ENCODE results near the gene A2M. TPM values are rescaled to one million over a fixed set of nuclear protein-coding genes. Genes with fewer than 3 reads are reported as not detected.

The A2M gene
- total and polyA plus RNA-seq, 2 of the 13 experiments (the other 11 are each of a cell fraction or from before 2014, with no cell fraction given): 2,807 to 6,551 TPM

GRCh38 chr12:9133216-9133916, 17.6 kb upstream of the A2M start:
- peak overlapping the region; percentile 96 for H3K27ac ChIP-seq (ENCODE audit: extremely low read length, insufficient read depth, low read length)
- no peaks in the 10 kb centered on the region for H3K27me3 ChIP-seq (ENCODE audit: control insufficient read depth in 1 of 2, insufficient read depth in 2 of 2, low read length in 2 of 2)
- in situ Hi-C loops (cut with HindIII; ENCODE audit: extremely low pct_ligation_motif_present, low pct_unique_long_range_greater_than_20kb): no loop called here
- no TSS peak for BruUV-seq (replicated peaks)
- no peaks in the 10 kb centered on the region for H3K36me3 ChIP-seq (replicated peaks in 1 of 2; ENCODE audit: control insufficient read depth in 1 of 2, insufficient read depth in 2 of 2, low read length in 2 of 2)
- intact Hi-C loops (cut with micrococcal nuclease; ENCODE audit: unreplicated experiment): loop anchor here (2.0 kb wide), 1 partner anchor 19 kb away; the partner anchor contains the start of gene A2M
- no peaks in the 10 kb centered on the region for H4K20me1 ChIP-seq (ENCODE audit: insufficient read depth, low read length)
- ChIA-PET POLR2A (interaction anchor here (1.5 to 2.5 kb wide), 4 partner anchors 10 to 18 kb away, joined by 4 to 67 read pairs (median 11); partner anchors contain the start of gene A2M), CTCF (ENCODE audit: low intra/inter-chr PET ratio, low total read pairs) (no interaction called here)
- WGBS (ENCODE audit: low lambda C conversion rate): 88% methylated on average over 1 of the region's 1 CpG
- H3K4me2 ChIP-seq (ENCODE audit: low read depth, low read length): peak overlapping the region; percentile 65; the same call in 1 of the 2 replicates
- H3K4me1 ChIP-seq (ENCODE audit: insufficient read depth, low read length): peaks cover 84% of the 10 kb centered on the region
- no peak overlapping the region for H3K4me3 ChIP-seq (replicated peaks in 1 of 3; ENCODE audit: insufficient read depth in 1 of 3, low read depth in 2 of 3, low read length in 3 of 3)
- ATAC-seq (no peak), DNase-seq (ENCODE audit: low spot score) (no peak), FAIRE-seq (no peak)
- no peak overlapping the region for H3K9ac ChIP-seq (ENCODE audit: insufficient read depth, low read depth, low read length)
- no peak for TF ChIP-seq FUBP1 (CRISPR knock-in tag; IDR thresholded peaks at IDR 0.05; ENCODE audit: borderline replicate concordance)
- peak; percentile 11 to 52; a peak in 2 of 4 replicates for TF ChIP-seq MAFK (conservative IDR thresholded peaks at IDR 0.05 in 1 of 2, IDR thresholded peaks at IDR 0.05 in 1 of 2; ENCODE audit: low read length in 2 of 2)
- no peaks in the 10 kb centered on the region for H3K79me2 ChIP-seq (ENCODE audit: insufficient read depth, low read length)
- no peak overlapping the region for H2AFZ ChIP-seq (ENCODE audit: low read length)
- no peaks in the 10 kb centered on the region for H3K9me3 ChIP-seq (ENCODE audit: low read length)

DNA sequence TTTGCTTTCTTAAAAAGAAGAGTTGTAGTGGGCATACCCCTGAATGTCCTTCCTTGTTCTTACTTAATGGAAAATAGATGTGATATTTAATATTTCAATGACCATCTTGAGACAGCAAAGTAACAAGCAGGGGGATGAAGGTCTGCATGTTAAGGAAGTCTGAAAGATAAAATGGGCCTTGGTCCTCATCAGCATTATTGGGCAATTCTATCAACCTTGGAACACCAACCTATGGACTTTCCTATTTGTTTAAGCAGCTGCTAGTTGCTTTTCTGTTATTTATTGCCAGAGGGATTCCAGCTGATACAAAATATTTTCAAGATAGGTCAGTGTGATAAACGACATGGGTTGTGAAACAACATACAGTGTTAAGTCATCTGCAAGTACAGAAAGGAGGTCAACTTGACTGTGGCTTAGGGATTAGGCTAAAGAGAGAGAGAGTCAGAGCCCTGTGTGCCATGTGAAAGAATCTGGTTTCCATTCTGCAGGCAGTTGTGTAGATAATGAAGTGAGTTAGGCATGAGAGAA, 16.4 kb upstream of the A2M start:
- Histone ChIP-seq H4K20me1 (ENCODE audit: insufficient read depth, low read length) (no peaks in the 10 kb centered on the region), H3K27ac (ENCODE audit: extremely low read length, insufficient read depth, low read length) (peak overlapping the region; percentile 96), H3K4me3 (replicated peaks in 1 of 3; ENCODE audit: insufficient read depth in 1 of 3, low read depth in 2 of 3, low read length in 3 of 3) (no peak overlapping the region; a peak in 1 of 6 replicates), H2AFZ (ENCODE audit: low read length) (no peak overlapping the region), H3K27me3 (ENCODE audit: control insufficient read depth in 1 of 2, insufficient read depth in 2 of 2, low read length in 2 of 2) (no peaks in the 10 kb centered on the region), H3K9me3 (ENCODE audit: low read length) (0 out of 2 replicates have a peak, but pooled peaks cover 4% of the 10 kb centered on the region), H3K9ac (ENCODE audit: insufficient read depth, low read depth, low read length) (peak overlapping the region; percentile 75), H3K4me2 (ENCODE audit: low read depth, low read length) (peak overlapping the region; percentile 65), H3K36me3 (replicated peaks in 1 of 2; ENCODE audit: control insufficient read depth in 1 of 2, insufficient read depth in 2 of 2, low read length in 2 of 2) (no peaks in the 10 kb centered on the region), H3K4me1 (ENCODE audit: insufficient read depth, low read length) (peaks cover 89% of the 10 kb centered on the region), H3K79me2 (ENCODE audit: insufficient read depth, low read length) (no peaks in the 10 kb centered on the region)
- ATAC-seq: peak; percentile 89
- BruUV-seq (replicated peaks): no TSS peak
- CTCF ChIA-PET (ENCODE audit: low intra/inter-chr PET ratio, low total read pairs): no interaction called here
- in situ Hi-C loops (cut with HindIII; ENCODE audit: extremely low pct_ligation_motif_present, low pct_unique_long_range_greater_than_20kb) (no loop called here), intact Hi-C loops (cut with micrococcal nuclease; ENCODE audit: unreplicated experiment) (loop anchor here (1.0 to 2.0 kb wide), 2 partner anchors 10 to 17 kb away; partner anchors contain the start of gene A2M)
- POLR2A ChIA-PET: interaction anchor here (1.5 to 2.5 kb wide), 4 partner anchors 9 to 16 kb away, joined by 4 to 67 read pairs (median 11); partner anchors contain the start of gene A2M
- peak; percentile 100 for DNase-seq (ENCODE audit: low spot score)
- WGBS (ENCODE audit: low lambda C conversion rate): 0% methylated on average over 1 of the region's 1 CpG
- FAIRE-seq: peak; percentile 95
- TF ChIP-seq ZNF567 (CRISPR knock-in tag; IDR thresholded peaks at IDR 0.05; ENCODE audit: borderline replicate concordance) (no peak), IKZF4 (CRISPR knock-in tag; IDR thresholded peaks at IDR 0.05; ENCODE audit: borderline replicate concordance, low read depth, not compliant biosample characterization) (no peak), SMARCE1 (IDR thresholded peaks at IDR 0.05; ENCODE audit: borderline replicate concordance) (peak; percentile 46; the same call in 1 of the 2 replicates)
- TF ChIP-seq, protein P1, sequence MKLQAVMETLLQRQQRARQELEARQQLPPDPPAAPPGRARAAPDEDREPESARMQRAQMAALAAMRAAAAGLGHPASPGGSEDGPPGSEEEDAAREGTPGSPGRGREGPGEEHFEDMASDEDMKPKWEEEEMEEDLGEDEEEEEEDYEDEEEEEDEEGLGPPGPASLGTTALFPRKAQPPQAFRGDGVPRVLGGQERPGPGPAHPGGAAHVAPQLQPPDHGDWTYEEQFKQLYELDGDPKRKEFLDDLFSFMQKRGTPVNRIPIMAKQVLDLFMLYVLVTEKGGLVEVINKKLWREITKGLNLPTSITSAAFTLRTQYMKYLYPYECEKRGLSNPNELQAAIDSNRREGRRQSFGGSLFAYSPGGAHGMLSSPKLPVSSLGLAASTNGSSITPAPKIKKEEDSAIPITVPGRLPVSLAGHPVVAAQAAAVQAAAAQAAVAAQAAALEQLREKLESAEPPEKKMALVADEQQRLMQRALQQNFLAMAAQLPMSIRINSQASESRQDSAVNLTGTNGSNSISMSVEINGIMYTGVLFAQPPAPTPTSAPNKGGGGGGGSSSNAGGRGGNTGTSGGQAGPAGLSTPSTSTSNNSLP (IDR thresholded peaks at IDR 0.05; ENCODE audit: low read depth, low read length): peak; percentile 100
- TF ChIP-seq, protein P2, sequence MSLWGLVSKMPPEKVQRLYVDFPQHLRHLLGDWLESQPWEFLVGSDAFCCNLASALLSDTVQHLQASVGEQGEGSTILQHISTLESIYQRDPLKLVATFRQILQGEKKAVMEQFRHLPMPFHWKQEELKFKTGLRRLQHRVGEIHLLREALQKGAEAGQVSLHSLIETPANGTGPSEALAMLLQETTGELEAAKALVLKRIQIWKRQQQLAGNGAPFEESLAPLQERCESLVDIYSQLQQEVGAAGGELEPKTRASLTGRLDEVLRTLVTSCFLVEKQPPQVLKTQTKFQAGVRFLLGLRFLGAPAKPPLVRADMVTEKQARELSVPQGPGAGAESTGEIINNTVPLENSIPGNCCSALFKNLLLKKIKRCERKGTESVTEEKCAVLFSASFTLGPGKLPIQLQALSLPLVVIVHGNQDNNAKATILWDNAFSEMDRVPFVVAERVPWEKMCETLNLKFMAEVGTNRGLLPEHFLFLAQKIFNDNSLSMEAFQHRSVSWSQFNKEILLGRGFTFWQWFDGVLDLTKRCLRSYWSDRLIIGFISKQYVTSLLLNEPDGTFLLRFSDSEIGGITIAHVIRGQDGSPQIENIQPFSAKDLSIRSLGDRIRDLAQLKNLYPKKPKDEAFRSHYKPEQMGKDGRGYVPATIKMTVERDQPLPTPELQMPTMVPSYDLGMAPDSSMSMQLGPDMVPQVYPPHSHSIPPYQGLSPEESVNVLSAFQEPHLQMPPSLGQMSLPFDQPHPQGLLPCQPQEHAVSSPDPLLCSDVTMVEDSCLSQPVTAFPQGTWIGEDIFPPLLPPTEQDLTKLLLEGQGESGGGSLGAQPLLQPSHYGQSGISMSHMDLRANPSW (CRISPR knock-in tag; IDR thresholded peaks at IDR 0.05; ENCODE audit: borderline replicate concordance): peak; percentile 67; the same call in 1 of the 2 replicates

Measured in HepG2 (cell line).